GM19240 (cell line): ENCODE results near the gene DDX20.
"Not testable (repeated sequence)": the region's sequence is repeated elsewhere in the genome, so short reads cannot be mapped to it uniquely, and the experiment has no call there.

ENCODE experiments used
- DNase-seq: peaks from one replicate; pipeline ENCODE4 v3.0.0; 2011; ENCODE audit warnings: low spot score; ENCODE audit not compliant: insufficient read length

Gene DDX20

GRCh38 chr1:111733183-111733991 lies 22.3 kb upstream of the DDX20 start:
- DNase-seq = no peak

GRCh38 chr1:111733992-111734341 lies 21.7 kb upstream of the DDX20 start:
- no peak for DNase-seq

- no peak for DNase-seq
Observed at GRCh38 chr1:111734426-111734825, 21.3 kb upstream of the DDX20 start.

- DNase-seq = no peak
Observed at GRCh38 chr1:111734856-111735255, 20.8 kb upstream of the DDX20 start.

DNA sequence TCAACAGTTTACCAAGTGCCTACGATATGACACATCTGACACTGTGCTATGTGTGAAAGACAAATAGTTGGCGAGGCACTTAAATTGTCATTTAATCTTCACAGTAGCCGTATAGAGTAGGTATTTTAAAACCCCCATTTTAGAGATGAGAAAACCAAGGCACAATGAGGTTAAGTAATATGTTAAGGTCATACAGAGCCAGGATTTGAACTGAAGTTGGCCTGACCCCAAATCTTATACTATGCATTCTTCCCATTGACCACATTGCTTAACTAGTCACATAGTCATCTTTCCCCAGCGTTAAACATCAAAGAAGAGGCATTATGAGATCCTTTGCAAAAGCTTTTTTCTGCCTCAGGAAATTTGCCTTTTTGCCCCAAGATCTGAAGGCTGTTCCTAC lies 20.4 kb upstream of the DDX20 start:
- DNase-seq = no peak

DNA sequence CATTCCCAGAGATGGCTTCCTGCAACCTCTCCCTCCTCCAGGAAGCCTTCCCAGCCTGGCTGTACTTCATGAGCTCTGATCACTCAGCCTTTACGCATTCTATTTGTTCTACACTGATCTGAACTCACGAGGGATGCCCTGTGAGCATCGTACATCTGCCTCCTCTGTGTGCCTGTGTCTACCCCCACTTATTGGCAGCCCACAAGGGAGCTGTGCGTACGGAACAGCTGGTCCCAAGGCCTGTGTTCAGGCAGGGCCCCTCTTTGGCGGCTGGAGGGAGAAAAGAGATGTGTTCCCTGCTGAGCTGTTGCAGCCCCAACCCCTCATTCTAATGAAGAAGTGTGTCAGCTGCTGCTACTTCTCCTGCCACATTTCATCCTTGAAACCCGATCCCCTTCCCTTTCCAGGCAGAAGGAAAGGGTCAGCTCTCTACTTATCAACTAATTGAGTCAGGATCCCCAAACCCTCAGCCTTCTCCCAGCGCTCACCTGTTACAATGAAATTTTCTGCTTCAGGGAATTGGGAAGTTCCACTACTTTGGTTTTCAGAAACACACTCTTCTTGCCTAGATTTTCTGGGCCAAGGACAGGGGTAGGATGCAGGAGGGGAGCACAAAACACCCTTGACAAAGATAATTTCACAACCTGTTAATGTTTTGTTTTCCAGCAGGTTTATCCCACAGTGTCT lies 19.7 kb upstream of the DDX20 start:
- no peak for DNase-seq

GRCh38 chr1:111736548-111737215 lies 19.0 kb upstream of the DDX20 start:
- no peak for DNase-seq

- no peak for DNase-seq
Observed at GRCh38 chr1:111737216-111738132, 18.2 kb upstream of the DDX20 start.

GRCh38 chr1:111738133-111738435 lies 17.6 kb upstream of the DDX20 start:
- no peak for DNase-seq

- no peak for DNase-seq
Observed at GRCh38 chr1:111738436-111739193, 17.1 kb upstream of the DDX20 start.

- DNase-seq = peak; percentile 59
Observed at GRCh38 chr1:111739194-111739924, 16.3 kb upstream of the DDX20 start, which contains the start of gene INKA2. Gene INKA2, minus strand, starts transcription at chr1:111739395. Its CDS starts 153 bp downstream, at chr1:111739242.

GRCh38 chr1:111739925-111740765 lies 15.6 kb upstream of the DDX20 start:
- DNase-seq = no peak

- DNase-seq = not testable (repeated sequence)
Observed at GRCh38 chr1:111742292-111742691, 13.4 kb upstream of the DDX20 start.

GRCh38 chr1:111742938-111743549 lies 12.7 kb upstream of the DDX20 start:
- no peak for DNase-seq

GRCh38 chr1:111743679-111744101 lies 12.0 kb upstream of the DDX20 start:
- DNase-seq = no peak

DNA sequence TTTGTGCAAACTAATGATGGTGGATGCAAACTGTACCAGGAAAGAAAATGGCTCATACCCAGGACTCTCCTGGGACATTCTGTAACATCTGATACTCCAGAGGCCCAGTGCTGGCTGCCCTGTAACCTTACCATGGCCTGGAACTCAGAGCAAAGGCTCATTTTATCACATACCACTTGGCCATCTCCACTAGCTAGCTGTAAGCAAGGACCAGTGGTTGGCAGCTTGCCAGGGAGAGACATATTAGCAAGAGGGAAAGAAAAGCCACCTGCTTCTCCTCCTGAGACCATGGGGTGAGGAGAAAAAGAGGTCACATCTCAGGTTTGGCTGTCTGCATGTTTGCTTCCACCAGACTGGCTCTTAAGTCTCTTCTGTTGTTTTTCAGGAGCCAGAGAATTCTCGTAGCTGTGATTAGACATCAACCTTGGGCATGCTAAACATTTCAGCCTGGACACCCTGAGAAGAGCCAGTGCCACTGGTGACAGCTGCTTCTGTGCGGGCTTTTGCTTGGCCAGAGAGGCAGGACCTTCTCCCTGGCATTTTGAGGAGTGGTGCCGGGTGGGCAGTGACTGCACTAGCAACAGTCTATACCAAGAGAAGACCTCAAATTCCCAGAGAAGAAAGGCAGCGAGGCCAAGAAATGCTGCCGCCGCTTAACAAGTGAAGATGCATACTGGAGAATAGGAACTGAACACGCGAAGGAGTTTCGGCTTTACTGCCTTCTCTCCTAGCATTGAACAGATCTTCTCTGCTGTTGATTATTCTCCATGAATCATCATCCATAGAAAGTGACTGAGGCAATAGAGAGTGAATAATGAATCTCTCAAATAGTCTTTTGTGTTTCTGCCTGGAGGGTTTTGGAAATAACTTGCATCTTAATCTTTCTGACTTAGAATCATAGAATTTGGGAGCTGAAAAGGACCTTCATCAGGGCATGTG lies 9.8 kb upstream of the DDX20 start:
- DNase-seq = no peak

DNA sequence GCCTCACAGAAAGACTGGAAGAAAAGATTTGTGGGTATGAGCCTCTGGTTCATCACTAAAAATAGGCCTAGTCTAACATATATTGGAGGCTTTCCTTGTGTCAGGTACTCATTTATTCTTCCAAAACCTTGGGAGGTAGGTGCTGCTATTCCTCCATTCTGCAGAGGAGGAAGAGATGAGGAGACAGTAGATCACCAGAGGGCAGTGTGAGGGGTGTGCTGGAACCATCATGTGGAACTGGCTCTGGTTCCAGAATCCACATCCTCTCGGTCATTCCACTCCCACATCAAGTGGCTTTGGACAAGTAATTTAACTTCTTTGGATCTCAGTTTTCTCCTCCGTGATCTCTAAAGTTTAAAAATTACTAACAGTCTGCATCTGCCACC lies 9.1 kb upstream of the DDX20 start:
- DNase-seq = no peak
